Upper lobe of left lung (tissue), 6 donors: ENCODE results near the gene RAD50. TPM values are rescaled to one million over a fixed set of nuclear protein-coding genes. Genes with fewer than 3 reads are reported as not detected.

ENCODE experiments used
- ATAC-seq, 2 donors: fragments of 200-7000 bp; cut with Tn5 transposase; one replicate each; pipeline ENCODE4 v1.9.1; 2022; ENCODE audit warnings: mild to moderate bottlenecking in 2 of 2, moderate library complexity in 2 of 2; ENCODE audit not compliant: low FRiP score in 2 of 2
- DNase-seq, 2 donors: peaks; one replicate each; pipeline ENCODE4 v3.0.0-alpha.2; 2019 to 2020
- H3K27ac ChIP-seq, 4 donors: fragments of 200-600 bp; sonication (generic); one replicate each; pipeline ENCODE4 v1.5.1; 2016 to 2019
- H3K27me3 ChIP-seq, 4 donors: fragments of 200-600 bp; sonication (generic); one replicate each; pipeline ENCODE4 v1.5.1; 2017 to 2019
- H3K36me3 ChIP-seq, 4 donors: fragments of 200-600 bp; sonication (generic); one replicate each; pipeline ENCODE4 v1.5.1; 2016 to 2019
- H3K4me1 ChIP-seq, 4 donors: fragments of 200-600 bp; sonication (generic); one replicate each; pipeline ENCODE4 v1.5.1; 2018 to 2019
- H3K4me3 ChIP-seq, 4 donors: fragments of 200-600 bp; sonication (generic); one replicate each; pipeline ENCODE4 v1.5.1; 2017 to 2019; ENCODE audit warnings: mild to moderate bottlenecking in 2 of 4, moderate library complexity in 1 of 4
- H3K9me3 ChIP-seq, 4 donors: fragments of 200-600 bp; sonication (generic); one replicate each; pipeline ENCODE4 v1.5.1; 2018 to 2019
- EP300 ChIP-seq, 4 donors: sonication (generic); formaldehyde crosslinking; IDR thresholded peaks; one replicate each; pipeline ENCODE4 v1.5.1; 2017; ENCODE audit warnings: antibody characterized with exemption in 4 of 4, control low read depth in 2 of 4
- POLR2A ChIP-seq, 4 donors: fragments of 450-650 bp; IDR thresholded peaks; one replicate each; pipeline ENCODE4 v1.5.1; 2016 to 2017; ENCODE audit warnings: antibody characterized with exemption in 4 of 4, mild to moderate bottlenecking in 2 of 4
- POLR2AphosphoS5 ChIP-seq, 2 donors: sonication (generic); formaldehyde crosslinking; IDR thresholded peaks; one replicate each; pipeline ENCODE4 v1.5.1; 2017; ENCODE audit warnings: antibody characterized with exemption in 2 of 2
- WGBS, 2 donors: methylation state at CpG; one replicate each; pipeline ENCODE4 v1.1.5; 2017 to 2018; 5-methylcytosine and 5-hydroxymethylcytosine counted together
- total RNA-seq, 6 donors: library from RNA; depleted of rRNA in 4 of 6; stranded (reverse); fragments of >200 nt in 4 of 6; gene quantifications; one replicate each; pipeline versions ENCODE4 v1.1.0 to v1.2.1, GENCODE V29; 2016 to 2021
- TF ChIP-seq, protein P1 (sequence below), 6 experiments: fragments of 450-650 bp in 4 of 6; fragments of 200-600 bp in 2 of 6; sonication (generic) in 2 of 6; IDR thresholded peaks; one replicate each; pipeline ENCODE4 v1.5.1; 2016 to 2019; ENCODE audit warnings: antibody characterized with exemption in 6 of 6
- donor health status: DM: no; HTN: no; CAD: no; lungs with moderate emphysema.
- donor health status: DM: no; HTN: yes; CAD: no; lungs with severe emphysema.

The RAD50 gene
- total RNA-seq, 6 donors from 2014 or later = 26.2 to 105 (median 33.3) TPM

DNA sequence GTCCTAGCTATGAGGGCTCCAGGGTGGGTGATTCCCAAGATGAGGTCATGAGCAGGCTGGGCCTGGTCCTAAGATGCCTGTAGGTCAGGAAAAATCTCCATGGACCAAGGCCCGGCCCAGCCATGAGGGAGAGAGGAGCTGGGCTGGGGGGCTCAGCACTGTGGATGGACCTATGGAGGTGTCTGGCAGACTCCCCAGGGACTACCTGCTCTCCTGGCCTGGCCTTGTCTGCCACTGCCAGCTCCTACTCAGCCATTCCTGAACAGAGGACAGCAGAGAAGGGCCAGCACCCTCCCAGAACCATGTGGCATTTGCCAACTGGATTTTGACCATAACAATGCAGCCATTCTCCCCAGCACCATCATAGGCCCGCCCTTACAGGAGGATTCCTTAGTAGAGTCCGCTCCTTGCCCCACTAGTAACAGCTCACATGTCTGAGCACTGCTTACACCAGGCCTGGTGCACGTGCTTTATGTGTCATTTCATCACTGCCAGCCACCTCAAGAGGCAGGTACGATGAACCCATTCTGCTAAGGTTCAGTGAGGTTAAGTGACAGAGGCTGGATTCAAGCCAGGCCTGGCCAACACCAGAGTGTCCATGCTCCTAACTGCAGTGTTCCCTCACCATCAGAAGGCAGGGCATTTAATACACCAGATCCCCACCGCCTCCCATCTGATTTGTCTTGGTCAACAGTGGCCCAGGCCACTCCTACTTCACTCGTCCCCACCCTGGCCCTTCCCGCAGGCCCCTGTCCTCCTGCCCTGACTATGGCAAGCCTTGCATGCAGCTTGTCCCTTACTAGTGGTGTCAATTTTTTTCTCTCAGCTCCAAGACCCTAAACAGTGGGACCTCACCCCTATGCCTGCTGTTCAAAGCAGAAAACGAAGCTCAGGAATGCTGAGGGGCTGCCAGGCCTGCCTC lies 101.9 kb downstream of the RAD50 start:
- H3K36me3 ChIP-seq = no peaks in the 10 kb centered on the region

DNA sequence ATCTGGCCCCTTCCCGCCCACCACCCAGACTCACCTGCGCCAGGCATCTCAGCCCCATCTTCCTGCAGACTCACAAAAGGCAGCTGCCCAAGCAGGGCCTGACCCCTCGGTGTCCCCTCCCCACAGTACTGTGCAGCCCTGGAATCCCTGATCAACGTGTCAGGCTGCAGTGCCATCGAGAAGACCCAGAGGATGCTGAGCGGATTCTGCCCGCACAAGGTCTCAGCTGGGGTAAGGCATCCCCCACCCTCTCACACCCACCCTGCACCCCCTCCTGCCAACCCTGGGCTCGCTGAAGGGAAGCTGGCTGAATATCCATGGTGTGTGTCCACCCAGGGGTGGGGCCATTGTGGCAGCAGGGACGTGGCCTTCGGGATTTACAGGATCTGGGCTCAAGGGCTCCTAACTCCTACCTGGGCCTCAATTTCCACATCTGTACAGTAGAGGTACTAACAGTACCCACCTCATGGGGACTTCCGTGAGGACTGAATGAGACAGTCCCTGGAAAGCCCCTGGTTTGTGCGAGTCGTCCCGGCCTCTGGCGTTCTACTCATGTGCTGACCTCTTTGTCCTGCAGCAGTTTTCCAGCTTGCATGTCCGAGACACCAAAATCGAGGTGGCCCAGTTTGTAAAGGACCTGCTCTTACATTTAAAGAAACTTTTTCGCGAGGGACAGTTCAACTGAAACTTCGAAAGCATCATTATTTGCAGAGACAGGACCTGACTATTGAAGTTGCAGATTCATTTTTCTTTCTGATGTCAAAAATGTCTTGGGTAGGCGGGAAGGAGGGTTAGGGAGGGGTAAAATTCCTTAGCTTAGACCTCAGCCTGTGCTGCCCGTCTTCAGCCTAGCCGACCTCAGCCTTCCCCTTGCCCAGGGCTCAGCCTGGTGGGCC lies 103.1 kb downstream of the RAD50 start:
- TF ChIP-seq POLR2A (IDR thresholded peaks at IDR 0.05) = no peak
- no peak for TF ChIP-seq EP300 (IDR thresholded peaks at IDR 0.05)
- TF ChIP-seq POLR2AphosphoS5 (IDR thresholded peaks at IDR 0.05) = no peak
- TF ChIP-seq, protein P1, sequence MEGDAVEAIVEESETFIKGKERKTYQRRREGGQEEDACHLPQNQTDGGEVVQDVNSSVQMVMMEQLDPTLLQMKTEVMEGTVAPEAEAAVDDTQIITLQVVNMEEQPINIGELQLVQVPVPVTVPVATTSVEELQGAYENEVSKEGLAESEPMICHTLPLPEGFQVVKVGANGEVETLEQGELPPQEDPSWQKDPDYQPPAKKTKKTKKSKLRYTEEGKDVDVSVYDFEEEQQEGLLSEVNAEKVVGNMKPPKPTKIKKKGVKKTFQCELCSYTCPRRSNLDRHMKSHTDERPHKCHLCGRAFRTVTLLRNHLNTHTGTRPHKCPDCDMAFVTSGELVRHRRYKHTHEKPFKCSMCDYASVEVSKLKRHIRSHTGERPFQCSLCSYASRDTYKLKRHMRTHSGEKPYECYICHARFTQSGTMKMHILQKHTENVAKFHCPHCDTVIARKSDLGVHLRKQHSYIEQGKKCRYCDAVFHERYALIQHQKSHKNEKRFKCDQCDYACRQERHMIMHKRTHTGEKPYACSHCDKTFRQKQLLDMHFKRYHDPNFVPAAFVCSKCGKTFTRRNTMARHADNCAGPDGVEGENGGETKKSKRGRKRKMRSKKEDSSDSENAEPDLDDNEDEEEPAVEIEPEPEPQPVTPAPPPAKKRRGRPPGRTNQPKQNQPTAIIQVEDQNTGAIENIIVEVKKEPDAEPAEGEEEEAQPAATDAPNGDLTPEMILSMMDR (IDR thresholded peaks at IDR 0.05) = no peak
- H3K27ac ChIP-seq = no peak overlapping the region
- 91 to 92% methylated on average over 15 to 22 of the region's 23 CpGs for WGBS, 2 donors
- ATAC-seq (no peak), DNase-seq (no peak)
- H3K4me1 ChIP-seq = peaks cover 11 to 17% (median 12%) of the 10 kb centered on the region in 4 donors
- H3K4me3 ChIP-seq = no peak overlapping the region
- no peaks in the 10 kb centered on the region for H3K36me3 ChIP-seq
- peaks cover 0 to 17% (median 7%) of the 10 kb centered on the region in 4 donors for H3K27me3 ChIP-seq
- H3K9me3 ChIP-seq = no peaks in the 10 kb centered on the region

More for the DNA sequence above, 101.9 kb downstream of the RAD50 start:
- Histone ChIP-seq H3K4me3 (no peak overlapping the region), H3K27ac (no peak overlapping the region), H3K9me3 (no peaks in the 10 kb centered on the region), H3K4me1 (peaks cover 11 to 17% (median 12%) of the 10 kb centered on the region in 4 donors), H3K27me3 (peaks cover 0 to 17% (median 7%) of the 10 kb centered on the region in 4 donors)
- ATAC-seq (no peak), DNase-seq (no peak)
- TF ChIP-seq POLR2AphosphoS5 (IDR thresholded peaks at IDR 0.05) (no peak), EP300 (IDR thresholded peaks at IDR 0.05) (no peak), POLR2A (IDR thresholded peaks at IDR 0.05) (no peak)
- TF ChIP-seq, protein P1 (IDR thresholded peaks at IDR 0.05) = no peak
- WGBS, 2 donors = 87 to 88% methylated on average over 8 to 9 of the region's 9 CpGs

DNA sequence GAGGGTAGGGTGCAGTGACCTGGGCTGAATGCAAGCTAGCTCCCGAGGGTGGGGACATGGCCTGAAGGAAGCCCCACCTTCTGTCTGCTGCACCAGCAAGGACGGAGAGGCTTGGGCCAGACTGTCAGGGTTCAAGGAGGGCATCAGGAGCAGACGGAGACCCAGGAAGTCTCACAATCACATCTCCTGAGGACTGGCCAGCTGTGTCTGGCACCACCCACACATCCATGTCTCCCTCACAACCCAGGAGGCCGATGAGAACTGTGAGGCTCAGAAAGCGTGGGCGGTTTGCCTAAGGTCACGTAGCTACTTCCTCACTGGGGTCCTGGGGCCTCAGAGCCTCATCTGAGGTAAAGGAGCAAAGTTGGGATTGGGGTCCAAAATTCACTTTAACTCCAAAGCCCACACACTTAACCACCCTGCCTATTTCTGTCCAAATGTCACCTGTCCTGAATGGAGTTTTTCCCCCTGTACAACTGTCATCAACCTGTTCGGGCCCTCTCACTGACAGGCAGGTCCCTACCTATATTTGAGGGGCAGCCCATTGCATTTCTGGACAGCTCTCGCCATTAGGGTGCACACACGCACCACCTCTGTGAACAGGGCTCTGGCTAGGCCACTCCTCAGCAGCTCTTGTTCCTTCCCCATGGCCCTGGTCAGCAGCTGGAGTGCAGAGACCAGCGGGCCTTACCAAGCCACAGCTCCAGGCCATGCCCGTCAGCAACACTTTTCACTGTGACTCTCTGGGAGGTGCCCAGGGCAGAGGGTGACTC lies 104.6 kb downstream of the RAD50 start:
- no peak for ATAC-seq
- no peak for DNase-seq
- H3K9me3 ChIP-seq = no peaks in the 10 kb centered on the region
- TF ChIP-seq EP300 (IDR thresholded peaks at IDR 0.05) (no peak), POLR2A (IDR thresholded peaks at IDR 0.05) (no peak), POLR2AphosphoS5 (IDR thresholded peaks at IDR 0.05) (no peak)
- TF ChIP-seq, protein P1 (IDR thresholded peaks at IDR 0.05) = no peak
- 80 to 81% methylated on average over 10 to 12 of the region's 12 CpGs for WGBS, 2 donors
- no peak overlapping the region for H3K27ac ChIP-seq
- H3K36me3 ChIP-seq = no peaks in the 10 kb centered on the region
- H3K4me1 ChIP-seq = peaks cover 3 to 8% (median 4%) of the 10 kb centered on the region in 4 donors
- H3K27me3 ChIP-seq = peaks cover 0 to 6% (median 3%) of the 10 kb centered on the region in 4 donors
- H3K4me3 ChIP-seq = no peak overlapping the region

DNA sequence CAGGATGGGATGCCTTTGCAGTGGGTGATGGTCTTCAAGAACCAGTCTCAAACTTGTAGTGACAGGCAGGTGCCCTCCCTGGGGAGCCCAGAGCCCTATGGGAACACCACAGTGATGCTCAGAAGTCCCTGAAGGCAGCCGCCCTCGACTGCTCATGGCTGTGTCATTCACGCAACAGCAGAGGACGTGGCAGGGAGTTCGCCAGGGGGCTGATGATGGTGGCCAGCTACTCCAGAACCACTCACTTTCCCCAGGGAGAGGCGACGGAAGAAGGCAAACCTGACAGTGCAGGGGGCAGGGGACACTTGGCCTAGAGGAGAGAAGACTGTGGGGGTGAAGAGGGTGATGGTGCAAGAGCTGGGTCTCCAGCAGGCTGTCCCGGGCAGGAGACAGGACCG lies 105.2 kb downstream of the RAD50 start:
- H3K27ac ChIP-seq = no peak overlapping the region
- H3K4me1 ChIP-seq = peaks cover 0 to 2% (median 0%) of the 10 kb centered on the region in 4 donors
- TF ChIP-seq EP300 (IDR thresholded peaks at IDR 0.05) (no peak), POLR2A (IDR thresholded peaks at IDR 0.05) (no peak), POLR2AphosphoS5 (IDR thresholded peaks at IDR 0.05) (no peak)
- TF ChIP-seq, protein P1 (IDR thresholded peaks at IDR 0.05) = no peak
- no peaks in the 10 kb centered on the region for H3K36me3 ChIP-seq
- H3K27me3 ChIP-seq = no peaks in the 10 kb centered on the region
- ATAC-seq (no peak), DNase-seq (no peak)
- WGBS, 2 donors = 91 to 97% methylated on average over 7 to 9 of the region's 9 CpGs
- no peak overlapping the region for H3K4me3 ChIP-seq
- no peaks in the 10 kb centered on the region for H3K9me3 ChIP-seq
